RWPE2 (cell line): Measurements from ENCODE around the gene ABCC8.

Experiments used
- ATAC-seq: fragments of 200-7000 bp; cut with Tn5 transposase; 3 replicates; pipeline ENCODE4 v1.9.1; 2021; ENCODE audit warnings: low read depth
- DNase-seq: peaks from one replicate; pipeline ENCODE4 v3.0.0-alpha.2; 2020; ENCODE audit warnings: low spot score
- H3K27ac ChIP-seq: fragments of 450-650 bp; 2 replicates; pipeline ENCODE4 v1.5.1; 2017; ENCODE audit warnings: mild to moderate bottlenecking; ENCODE audit not compliant: poor library complexity, severe bottlenecking
- H3K27me3 ChIP-seq: fragments of 250-450 bp; sonication (Bioruptor Pico); 2 replicates; pipeline ENCODE4 v1.5.1; 2021; ENCODE audit warnings: mild to moderate bottlenecking, moderate library complexity; ENCODE audit not compliant: insufficient read depth, poor library complexity, severe bottlenecking
- H3K36me3 ChIP-seq: fragments of 250-450 bp; sonication (Bioruptor Pico); 2 replicates; pipeline ENCODE4 v1.5.1; 2020; ENCODE audit warnings: low read depth, mild to moderate bottlenecking, moderate library complexity
- H3K4me1 ChIP-seq: fragments of 250-450 bp; sonication (Bioruptor Pico); 2 replicates; pipeline ENCODE4 v1.5.1; 2021; ENCODE audit warnings: mild to moderate bottlenecking, moderate library complexity; ENCODE audit not compliant: insufficient read depth, poor library complexity, severe bottlenecking
- H3K4me3 ChIP-seq: fragments of 250-450 bp; sonication (Bioruptor Pico); 2 replicates; pipeline ENCODE4 v1.5.1; 2021; ENCODE audit warnings: mild to moderate bottlenecking, moderate library complexity; ENCODE audit not compliant: severe bottlenecking
- H3K9me3 ChIP-seq: fragments of 250-450 bp; sonication (Bioruptor Pico); 2 replicates; pipeline ENCODE4 v1.5.1; 2021; ENCODE audit warnings: mild to moderate bottlenecking, moderate library complexity; ENCODE audit not compliant: severe bottlenecking
- TF ChIP-seq, protein P1 (sequence below): fragments of 450-650 bp; IDR thresholded peaks from one replicate; pipeline ENCODE4 v1.5.1; 2017; ENCODE audit warnings: mild to moderate bottlenecking, moderate library complexity; ENCODE audit not compliant: poor library complexity, severe bottlenecking

ABCC8 gene

DNA sequence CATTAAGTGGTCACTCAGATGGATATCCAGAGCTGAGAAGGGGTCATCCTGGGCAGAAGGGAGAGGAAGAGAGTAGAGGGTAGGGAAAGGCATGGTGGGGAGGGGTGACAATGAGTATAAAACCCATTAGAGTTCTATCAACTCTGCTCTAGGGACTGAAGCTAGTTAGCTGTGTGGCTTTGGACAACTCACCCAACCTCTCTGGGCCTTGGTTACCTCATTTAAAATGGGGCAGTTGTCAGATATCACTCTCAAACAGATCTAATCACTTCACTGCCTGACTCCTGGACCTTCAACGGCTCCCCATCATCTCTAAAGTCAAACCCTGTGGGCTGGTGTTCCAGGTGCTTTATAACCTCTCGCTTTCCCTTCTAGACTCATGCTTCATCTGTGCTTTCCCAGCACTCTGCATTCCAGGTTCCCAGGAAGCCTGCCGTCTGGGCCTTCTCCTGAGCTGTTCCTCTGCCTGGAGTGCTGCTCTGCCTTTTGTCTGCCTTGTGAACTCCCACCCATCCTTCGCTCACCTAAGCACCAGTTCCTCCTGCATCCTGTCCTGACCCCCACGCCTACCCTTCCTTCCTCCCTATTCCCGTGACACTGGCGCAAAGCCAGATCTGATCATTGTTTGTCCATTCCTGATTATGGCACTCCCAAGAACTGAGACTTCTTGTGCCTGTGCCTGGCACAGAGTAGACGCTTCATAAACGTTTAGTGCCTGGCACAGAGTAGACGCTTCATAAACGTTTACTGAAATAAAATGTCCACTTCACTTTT, 65.9 kb downstream of the ABCC8 start:
- ATAC-seq (no peak), DNase-seq (no peak)
- H3K4me3 ChIP-seq, result no peak overlapping the region
- H3K27me3 ChIP-seq, result no peaks in the 10 kb centered on the region
- TF ChIP-seq, protein P1, sequence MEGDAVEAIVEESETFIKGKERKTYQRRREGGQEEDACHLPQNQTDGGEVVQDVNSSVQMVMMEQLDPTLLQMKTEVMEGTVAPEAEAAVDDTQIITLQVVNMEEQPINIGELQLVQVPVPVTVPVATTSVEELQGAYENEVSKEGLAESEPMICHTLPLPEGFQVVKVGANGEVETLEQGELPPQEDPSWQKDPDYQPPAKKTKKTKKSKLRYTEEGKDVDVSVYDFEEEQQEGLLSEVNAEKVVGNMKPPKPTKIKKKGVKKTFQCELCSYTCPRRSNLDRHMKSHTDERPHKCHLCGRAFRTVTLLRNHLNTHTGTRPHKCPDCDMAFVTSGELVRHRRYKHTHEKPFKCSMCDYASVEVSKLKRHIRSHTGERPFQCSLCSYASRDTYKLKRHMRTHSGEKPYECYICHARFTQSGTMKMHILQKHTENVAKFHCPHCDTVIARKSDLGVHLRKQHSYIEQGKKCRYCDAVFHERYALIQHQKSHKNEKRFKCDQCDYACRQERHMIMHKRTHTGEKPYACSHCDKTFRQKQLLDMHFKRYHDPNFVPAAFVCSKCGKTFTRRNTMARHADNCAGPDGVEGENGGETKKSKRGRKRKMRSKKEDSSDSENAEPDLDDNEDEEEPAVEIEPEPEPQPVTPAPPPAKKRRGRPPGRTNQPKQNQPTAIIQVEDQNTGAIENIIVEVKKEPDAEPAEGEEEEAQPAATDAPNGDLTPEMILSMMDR, result no peak
- no peaks in the 10 kb centered on the region for H3K36me3 ChIP-seq
- no peaks in the 10 kb centered on the region for H3K4me1 ChIP-seq
- H3K27ac ChIP-seq, result no peak overlapping the region
- H3K9me3 ChIP-seq, result peaks cover 2% of the 10 kb centered on the region

DNA sequence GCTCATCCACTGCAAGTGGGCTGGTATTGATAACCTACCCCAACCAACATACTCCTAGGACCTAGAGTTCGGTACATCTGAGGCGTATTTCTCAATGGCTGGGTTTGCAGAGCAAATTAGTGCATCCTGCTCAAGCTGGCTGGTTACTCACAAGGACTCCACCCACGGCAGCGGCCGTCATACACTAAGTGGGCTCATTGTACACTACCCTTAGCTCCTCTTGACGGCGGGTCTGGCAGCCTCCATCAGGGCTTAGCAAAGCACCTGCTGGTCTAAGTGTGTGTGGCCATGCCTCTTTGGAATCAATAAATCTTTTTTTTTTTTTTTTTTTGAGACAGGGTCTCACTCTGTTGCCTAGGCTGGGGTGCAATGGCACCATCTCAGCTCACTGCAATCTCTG, 68.0 kb downstream of the ABCC8 start:
- TF ChIP-seq, protein P1, result no peak
- H3K4me1 ChIP-seq, result no peaks in the 10 kb centered on the region
- H3K27ac ChIP-seq, result no peak overlapping the region
- H3K27me3 ChIP-seq, result no peaks in the 10 kb centered on the region
- ATAC-seq (no peak), DNase-seq (no peak)
- H3K9me3 ChIP-seq, result peaks cover 2% of the 10 kb centered on the region
- no peaks in the 10 kb centered on the region for H3K36me3 ChIP-seq
- no peak overlapping the region for H3K4me3 ChIP-seq

DNA sequence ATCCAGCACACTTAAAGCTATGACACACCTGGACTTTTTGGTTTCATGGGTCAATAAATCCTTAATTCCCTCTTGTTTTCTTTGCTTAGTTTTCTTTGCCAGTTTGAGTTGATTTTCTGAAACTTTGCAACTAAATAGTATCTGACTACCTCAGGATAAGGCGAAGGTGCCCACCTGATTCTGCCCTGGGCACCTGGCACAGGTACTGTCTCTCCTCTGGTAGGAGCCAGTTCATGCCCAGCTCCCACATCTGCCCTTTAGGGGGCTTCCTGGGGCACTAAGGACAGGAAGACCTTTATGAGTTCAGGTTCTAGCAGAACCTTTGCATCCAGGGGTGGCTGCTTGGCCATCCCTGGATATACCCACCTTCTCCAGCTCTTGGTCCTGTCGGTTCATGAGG, 68.6 kb downstream of the ABCC8 start:
- Histone ChIP-seq H3K36me3 (no peaks in the 10 kb centered on the region), H3K4me1 (no peaks in the 10 kb centered on the region), H3K4me3 (no peak overlapping the region), H3K27ac (no peak overlapping the region), H3K27me3 (no peaks in the 10 kb centered on the region), H3K9me3 (peaks cover 2% of the 10 kb centered on the region)
- ATAC-seq, result no peak
- no peak for DNase-seq
- TF ChIP-seq, protein P1, result no peak

DNA sequence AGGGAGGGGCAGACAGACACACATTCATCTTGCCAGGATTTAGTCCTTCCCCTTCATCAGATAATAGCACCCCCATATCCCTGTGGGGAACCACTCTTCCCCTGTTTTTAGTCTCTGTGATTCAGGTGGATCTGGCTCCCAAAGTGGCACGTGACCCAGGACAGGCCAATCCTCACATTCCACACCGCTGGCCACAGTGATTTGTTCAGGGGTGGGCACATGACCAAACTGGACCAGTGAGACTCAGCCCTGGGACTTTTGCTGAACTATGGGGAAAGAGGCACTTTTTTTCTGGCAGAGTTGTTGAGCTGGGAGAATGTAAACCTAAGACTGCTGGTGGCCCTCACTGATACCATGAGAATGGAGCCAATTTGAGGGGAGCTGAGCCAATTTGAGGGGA, 69.1 kb downstream of the ABCC8 start:
- Histone ChIP-seq H3K4me3 (no peak overlapping the region), H3K27ac (no peak overlapping the region), H3K36me3 (no peaks in the 10 kb centered on the region), H3K4me1 (no peaks in the 10 kb centered on the region), H3K9me3 (peaks cover 2% of the 10 kb centered on the region), H3K27me3 (no peaks in the 10 kb centered on the region)
- DNase-seq (no peak), ATAC-seq (peak; percentile 28; the same call in 1 of the 3 replicates)
- TF ChIP-seq, protein P1, result no peak

DNA sequence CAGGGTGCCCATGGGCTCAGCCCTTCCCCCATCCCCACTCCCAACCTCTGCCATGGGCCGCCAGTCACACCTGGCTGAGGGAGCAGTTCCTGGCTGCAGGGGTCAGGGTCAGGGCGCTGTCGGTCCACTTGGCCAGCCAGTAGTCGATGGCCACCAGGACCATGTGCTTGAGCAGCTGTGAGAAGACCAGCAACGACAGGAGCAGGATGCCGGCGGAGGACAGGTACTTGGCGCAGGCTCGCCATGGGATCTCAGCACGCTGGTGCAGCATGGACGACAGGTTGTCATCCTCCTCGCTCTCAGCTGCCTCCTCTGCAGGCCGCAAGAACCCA, 69.9 kb downstream of the ABCC8 start:
- TF ChIP-seq, protein P1, result no peak
- no peaks in the 10 kb centered on the region for H3K27me3 ChIP-seq
- H3K4me1 ChIP-seq, result no peaks in the 10 kb centered on the region
- H3K27ac ChIP-seq, result no peak overlapping the region
- H3K36me3 ChIP-seq, result no peaks in the 10 kb centered on the region
- DNase-seq (no peak), ATAC-seq (no peak)
- H3K9me3 ChIP-seq, result peaks cover 2% of the 10 kb centered on the region
- H3K4me3 ChIP-seq, result no peak overlapping the region
